DMS53 treated with DMSO at 0.1 percent for 48 hours (cell line): ENCODE data around the gene KCNT2.

Source experiments
- DNase-seq: peaks from one replicate; lab custom pipeline; 2025; ENCODE audit not compliant: unreplicated experiment; lab: John Stamatoyannopoulos, UW

KCNT2 gene

DNA sequence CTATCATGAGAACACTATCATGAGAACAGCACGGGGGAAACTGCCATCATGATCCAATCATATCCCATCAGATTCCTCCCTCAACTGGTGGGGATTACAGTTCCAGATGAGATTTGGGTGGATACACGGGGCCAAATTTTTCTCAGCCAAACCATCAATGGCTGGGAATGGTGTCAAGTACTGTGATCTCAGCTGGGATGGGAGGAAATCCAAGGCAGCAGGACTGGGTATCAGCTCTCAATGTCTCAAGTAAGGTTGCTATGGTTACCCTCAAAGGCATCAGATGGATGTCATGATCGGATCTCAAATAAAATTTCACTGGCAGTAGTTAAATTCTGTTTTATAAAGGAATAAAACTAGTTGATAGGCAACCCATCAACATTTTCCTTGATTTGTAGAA, 399.0 kb downstream of the KCNT2 start:
- DNase-seq, result no peak

- DNase-seq, result no peak
Measured at GRCh38 chr1:196207612-196208217, 400.5 kb downstream of the KCNT2 start.

DNA sequence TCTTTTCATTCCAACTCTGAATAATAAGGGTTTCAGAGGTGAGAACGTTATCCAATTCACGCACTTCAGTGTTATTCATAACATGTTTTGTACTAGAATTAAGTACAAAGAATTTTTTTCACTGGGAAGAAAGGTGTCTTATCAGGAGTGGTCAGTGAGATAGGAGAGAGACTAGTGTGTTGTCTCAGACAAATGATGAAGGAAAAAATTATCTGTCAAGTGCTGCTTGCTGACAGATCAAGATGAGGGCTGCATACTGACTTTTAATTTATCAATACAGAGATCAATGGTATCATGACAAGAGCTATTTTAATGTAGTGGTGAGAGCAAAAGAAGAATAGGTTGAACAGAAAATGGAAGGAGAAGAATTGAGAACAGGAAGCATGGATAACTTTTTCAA, 402.4 kb downstream of the KCNT2 start:
- no peak for DNase-seq

DNA sequence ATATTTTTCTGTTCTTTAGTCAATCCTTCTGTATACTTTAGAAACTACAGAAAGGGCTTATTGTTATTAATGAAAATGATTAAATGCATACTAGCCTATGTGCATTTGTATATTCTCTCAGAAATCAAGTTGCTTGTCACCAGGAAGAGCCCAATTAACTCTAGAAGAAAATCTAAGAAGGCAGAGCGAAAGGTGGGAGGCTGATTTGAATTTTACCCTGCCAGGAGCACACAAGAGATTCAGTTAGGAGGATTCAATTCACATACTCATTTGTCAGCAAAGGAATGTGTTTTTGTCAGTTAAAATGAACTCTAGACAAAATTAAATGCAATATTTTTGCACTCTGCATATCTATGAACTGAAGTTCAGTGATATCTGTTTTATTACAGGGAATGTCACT, 411.8 kb downstream of the KCNT2 start:
- no peak for DNase-seq

DNA sequence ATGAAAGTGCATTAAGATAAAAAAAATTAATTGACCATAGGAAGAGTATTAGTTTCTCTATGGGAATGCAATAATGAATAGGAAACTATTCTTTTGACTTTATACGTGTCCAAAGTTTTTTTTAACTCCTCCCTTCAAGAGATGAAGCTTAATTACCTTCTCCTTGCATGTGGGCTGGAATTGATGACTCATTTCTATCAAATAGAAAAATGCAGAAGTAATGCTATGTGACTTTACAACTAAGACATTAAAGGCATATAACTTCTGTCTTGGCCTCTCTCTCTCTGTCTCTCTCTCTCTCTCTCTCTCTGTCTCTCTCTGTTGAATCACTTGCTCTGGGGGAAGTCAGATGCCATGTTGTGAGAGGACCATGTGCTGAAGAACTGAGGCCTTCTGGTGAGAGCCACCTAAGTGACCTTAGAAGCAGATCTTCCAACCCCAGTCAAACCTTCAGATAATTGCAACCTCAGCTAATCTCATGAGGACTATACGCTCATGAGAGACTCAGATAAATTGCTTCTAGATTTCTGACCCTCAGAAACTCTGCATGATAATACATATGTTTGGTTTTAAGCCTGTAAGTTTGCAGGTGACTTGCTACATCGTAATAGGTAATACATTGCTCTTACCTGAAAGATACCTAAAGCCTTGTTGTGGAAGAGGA, 414.2 kb downstream of the KCNT2 start:
- DNase-seq, result no peak

- no peak for DNase-seq
Measured at GRCh38 chr1:196183941-196184340, 424.3 kb downstream of the KCNT2 start.

GRCh38 chr1:196181594-196181878, 426.7 kb downstream of the KCNT2 start:
- DNase-seq, result no peak

GRCh38 chr1:196180847-196181593, 427.2 kb downstream of the KCNT2 start:
- peak; percentile 73 for DNase-seq

GRCh38 chr1:196178083-196178635, 430.1 kb downstream of the KCNT2 start:
- no peak for DNase-seq
